HEK293T (cell line): ENCODE results near the gene LIMS2.

ENCODE experiments used
- CTCF ChIA-PET: fragments of 350-600 bp; formaldehyde crosslinking; extraction: SDS; loops from one replicate; lab custom pipeline; 2021; ENCODE audit warnings: antibody characterized with exemption, inconsistent platforms; lab: Yijun Ruan, JAX
- POLR2A ChIA-PET: fragments of 350-600 bp; formaldehyde crosslinking; extraction: SDS; loops from one replicate; lab custom pipeline; 2020; ENCODE audit warnings: antibody characterized with exemption, inconsistent platforms; lab: Yijun Ruan, JAX
- DNase-seq: peaks from one replicate; pipeline ENCODE4 v3.0.0; 2012; ENCODE audit warnings: mixed read lengths; ENCODE audit errors: extremely low spot score
- ARNT ChIP-seq: fragments of 450-650 bp; IDR thresholded peaks from 2 replicates; pipeline ENCODE4 v1.6.1; 2017; ENCODE audit warnings: mild to moderate bottlenecking
- BHLHE40 ChIP-seq: fragments of 450-650 bp; IDR thresholded peaks from 2 replicates; pipeline ENCODE4 v1.6.1; 2016; ENCODE audit warnings: mild to moderate bottlenecking, moderate library complexity, borderline replicate concordance
- CTBP1 ChIP-seq: fragments of 450-650 bp; IDR thresholded peaks from 2 replicates; pipeline ENCODE4 v1.6.1; 2016; ENCODE audit warnings: borderline replicate concordance
- ELF4 ChIP-seq: fragments of 450-650 bp; IDR thresholded peaks from 2 replicates; pipeline ENCODE4 v1.6.1; 2017; ENCODE audit warnings: antibody characterized with exemption
- FOXA1 ChIP-seq: fragments of 450-650 bp; IDR thresholded peaks from 2 replicates; pipeline ENCODE4 v1.6.1; 2016; ENCODE audit warnings: mild to moderate bottlenecking
- FOXK2 ChIP-seq: fragments of 450-650 bp; IDR thresholded peaks from 2 replicates; pipeline ENCODE4 v1.6.1; 2016; ENCODE audit warnings: mild to moderate bottlenecking
- FOXM1 ChIP-seq: fragments of 450-650 bp; IDR thresholded peaks from 2 replicates; pipeline ENCODE4 v1.6.1; 2017; ENCODE audit warnings: mild to moderate bottlenecking, borderline replicate concordance
- HDGF ChIP-seq: fragments of 450-650 bp; IDR thresholded peaks from 2 replicates; pipeline ENCODE4 v1.6.1; 2017; ENCODE audit warnings: antibody characterized with exemption, borderline replicate concordance
- L3MBTL2 ChIP-seq: fragments of 450-650 bp; conservative IDR thresholded peaks from 2 replicates; pipeline ENCODE4 v1.6.1; 2016; ENCODE audit warnings: mild to moderate bottlenecking
- LEF1 ChIP-seq: fragments of 450-650 bp; IDR thresholded peaks from 2 replicates; pipeline ENCODE4 v1.6.1; 2017; ENCODE audit warnings: mild to moderate bottlenecking, borderline replicate concordance
- NFRKB ChIP-seq: fragments of 450-650 bp; IDR thresholded peaks from 2 replicates; pipeline ENCODE4 v1.6.1; 2016; ENCODE audit warnings: mild to moderate bottlenecking, moderate library complexity
- PKNOX1 ChIP-seq: fragments of 450-650 bp; IDR thresholded peaks from 2 replicates; pipeline ENCODE4 v1.6.1; 2016
- SP1 ChIP-seq: fragments of 450-650 bp; IDR thresholded peaks from 2 replicates; pipeline ENCODE4 v1.6.1; 2017
- SUZ12 ChIP-seq: fragments of 450-650 bp; IDR thresholded peaks from 2 replicates; pipeline ENCODE4 v1.6.1; 2016; ENCODE audit warnings: mild to moderate bottlenecking
- TARDBP ChIP-seq: fragments of 450-650 bp; IDR thresholded peaks from 2 replicates; pipeline ENCODE4 v1.6.1; 2016
- ZNF384 ChIP-seq: fragments of 450-650 bp; IDR thresholded peaks from 2 replicates; pipeline ENCODE4 v1.6.1; 2016

The LIMS2 gene

GRCh38 chr2:127638361-127639110, 36.8 kb downstream of the LIMS2 start:
- POLR2A ChIA-PET = no interaction called here
- no peak for DNase-seq
- CTCF ChIA-PET = interaction anchor here (1.7 kb wide), 1 partner anchor 47 kb away, joined by 5 read pairs; no protein-coding TSS in a partner anchor
- TF ChIP-seq SUZ12 (no peak), SP1 (no peak), LEF1 (no peak), TARDBP (no peak), CTBP1 (no peak), HDGF (no peak), PKNOX1 (no peak), FOXA1 (no peak), ARNT (no peak), L3MBTL2 (no peak), NFRKB (no peak), FOXM1 (no peak), BHLHE40 (no peak)

DNA sequence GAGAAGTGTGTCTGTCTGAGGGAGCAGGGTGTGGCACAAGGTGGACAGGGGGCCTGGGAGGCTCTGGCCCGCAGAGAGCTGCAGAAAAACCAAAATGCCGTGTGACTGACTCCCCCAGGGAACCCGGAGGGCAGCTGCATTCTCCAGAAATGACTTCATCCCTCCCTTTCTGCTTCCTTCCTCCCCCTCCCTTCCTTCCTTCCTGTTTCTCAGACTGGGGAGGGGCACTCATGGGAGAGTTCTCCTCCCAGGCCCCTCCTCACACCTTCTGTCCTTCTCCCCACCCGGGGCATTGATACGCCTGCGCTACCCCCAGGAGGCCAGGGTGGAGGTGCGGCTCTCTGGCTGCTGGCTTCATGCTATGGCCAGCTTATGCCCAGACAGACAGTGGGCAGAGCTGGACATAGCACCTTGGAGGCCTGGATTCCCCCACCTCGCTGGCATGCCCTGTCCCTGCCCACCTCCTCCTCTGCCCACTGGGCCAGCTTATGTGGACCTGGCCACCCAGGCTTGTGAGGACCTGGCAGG, 37.5 kb downstream of the LIMS2 start:
- TF ChIP-seq ZNF384 (no peak), SUZ12 (no peak), NFRKB (no peak), FOXK2 (no peak), SP1 (no peak), FOXA1 (no peak), CTBP1 (no peak), BHLHE40 (no peak), ELF4 (no peak), LEF1 (no peak), FOXM1 (no peak), PKNOX1 (no peak), TARDBP (no peak), ARNT (no peak), L3MBTL2 (no peak), HDGF (no peak)
- CTCF ChIA-PET = interaction anchor here (1.7 kb wide), 1 partner anchor 46 kb away, joined by 5 read pairs; no protein-coding TSS in a partner anchor
- POLR2A ChIA-PET = interaction anchor here (0.5 kb wide), 1 partner anchor 459 kb away, joined by 3 read pairs; no protein-coding TSS in a partner anchor
- no peak for DNase-seq

GRCh38 chr2:127637236-127637630, 38.1 kb downstream of the LIMS2 start:
- DNase-seq = no peak
- ChIA-PET CTCF (interaction anchor here (1.7 kb wide), 1 partner anchor 46 kb away, joined by 5 read pairs; no protein-coding TSS in a partner anchor), POLR2A (interaction anchor here (0.5 kb wide), 1 partner anchor 458 kb away, joined by 3 read pairs; no protein-coding TSS in a partner anchor)
- TF ChIP-seq LEF1 = no peak
- TF ChIP-seq ELF4 = no peak
- no peak for TF ChIP-seq ARNT
- no peak for TF ChIP-seq FOXK2
- TF ChIP-seq ZNF384 = no peak
- TF ChIP-seq L3MBTL2 = no peak
- TF ChIP-seq FOXM1 = no peak
- TF ChIP-seq NFRKB = no peak
- no peak for TF ChIP-seq HDGF

DNA sequence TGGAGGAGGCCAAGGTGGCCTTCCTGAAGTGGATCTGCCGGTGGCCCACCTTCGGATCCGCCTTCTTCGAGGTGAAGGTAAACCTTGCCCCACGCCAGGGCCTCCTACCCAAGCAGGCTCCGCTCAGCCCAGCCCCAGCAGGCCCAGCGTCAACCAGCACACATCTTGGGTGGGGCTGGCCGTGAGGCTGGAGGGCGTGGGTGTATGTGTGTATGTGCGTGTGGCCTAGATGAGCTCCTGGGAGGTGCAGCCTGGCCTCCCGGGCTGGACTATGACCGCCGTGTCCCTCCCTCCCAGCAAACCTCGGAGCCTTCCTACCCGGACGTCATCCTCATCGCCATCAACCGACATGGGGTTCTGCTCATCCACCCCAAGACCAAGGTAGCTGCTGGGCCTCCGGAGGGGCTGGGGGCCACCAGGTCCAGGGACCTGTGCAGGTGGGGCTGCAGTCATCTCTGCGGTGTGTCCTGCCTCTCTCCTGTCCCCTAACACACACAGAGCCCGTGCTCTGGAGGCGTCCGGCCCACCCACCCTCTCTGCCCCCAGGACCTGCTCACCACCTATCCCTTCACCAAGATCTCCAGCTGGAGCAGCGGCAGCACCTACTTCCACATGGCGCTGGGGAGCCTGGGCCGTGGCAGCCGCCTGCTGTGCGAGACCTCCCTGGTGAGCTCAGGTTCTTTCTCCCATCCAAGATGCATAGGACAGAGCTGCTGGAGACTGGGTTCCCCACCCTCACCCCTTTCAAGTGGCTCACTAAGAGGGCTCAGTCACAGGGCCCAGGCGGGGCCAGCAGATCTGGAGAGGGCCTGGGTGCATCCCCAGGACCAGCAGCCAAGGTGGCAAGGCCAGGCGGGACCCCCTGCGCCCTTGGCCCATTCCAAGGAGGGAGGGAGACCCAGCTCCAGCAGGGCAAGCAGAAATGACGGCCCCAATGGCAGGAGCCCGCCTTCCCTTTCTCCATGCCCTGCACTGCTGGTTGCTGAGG, 38.8 kb downstream of the LIMS2 start:
- ChIA-PET CTCF (interaction anchor here (0.6 kb wide), 1 partner anchor 13 kb away, joined by 3 read pairs; no protein-coding TSS in a partner anchor), POLR2A (no interaction called here)
- DNase-seq = no peak
- TF ChIP-seq FOXK2 = no peak
- no peak for TF ChIP-seq FOXA1
- no peak for TF ChIP-seq HDGF
- no peak for TF ChIP-seq SP1
- TF ChIP-seq FOXM1 = no peak
- TF ChIP-seq BHLHE40 = no peak
- no peak for TF ChIP-seq NFRKB
- TF ChIP-seq LEF1 = no peak
- no peak for TF ChIP-seq TARDBP
- TF ChIP-seq PKNOX1 = no peak
- no peak for TF ChIP-seq CTBP1
- TF ChIP-seq ELF4 = no peak
- no peak for TF ChIP-seq ZNF384
- no peak for TF ChIP-seq SUZ12
- no peak for TF ChIP-seq L3MBTL2
- no peak for TF ChIP-seq ARNT
